ENCODE results near the gene TSPYL1.
"Not testable (repeated sequence)": the region's sequence is repeated elsewhere in the genome, so short reads cannot be mapped to it uniquely, and the experiment has no call there.

TSPYL1 gene

GRCh38 chr6:116298273-116298672 lies 18.5 kb upstream of the TSPYL1 start:
- no peak for DNase-seq (ENCODE audit: low read depth in 2 of 2)

- no peak for DNase-seq (ENCODE audit: low read depth in 2 of 2)
Measured at GRCh38 chr6:116292553-116292952, 12.8 kb upstream of the TSPYL1 start.

GRCh38 chr6:116291701-116292396 lies 12.1 kb upstream of the TSPYL1 start:
- DNase-seq (ENCODE audit: low read depth in 2 of 2) = no peak

- no peak for DNase-seq (ENCODE audit: low read depth in 2 of 2)
Measured at GRCh38 chr6:116290799-116291198, 11.1 kb upstream of the TSPYL1 start.

GRCh38 chr6:116289876-116290275 lies 10.1 kb upstream of the TSPYL1 start:
- DNase-seq (ENCODE audit: low read depth in 2 of 2) = no peak

GRCh38 chr6:116287689-116288282 lies 8.1 kb upstream of the TSPYL1 start:
- no peak for DNase-seq (ENCODE audit: low read depth in 2 of 2)

- no peak for DNase-seq (ENCODE audit: low read depth in 2 of 2)
Measured at GRCh38 chr6:116286773-116287358, 7.1 kb upstream of the TSPYL1 start.

GRCh38 chr6:116284984-116285383 lies 5.3 kb upstream of the TSPYL1 start:
- DNase-seq (ENCODE audit: low read depth in 2 of 2) = not testable (repeated sequence)

GRCh38 chr6:116283191-116283590 lies 3.5 kb upstream of the TSPYL1 start:
- DNase-seq (ENCODE audit: low read depth in 2 of 2) = no peak

- DNase-seq (ENCODE audit: low read depth in 2 of 2) = no peak
Measured at GRCh38 chr6:116282698-116283097, 3.0 kb upstream of the TSPYL1 start.

GRCh38 chr6:116280933-116281316 lies 1.2 kb upstream of the TSPYL1 start:
- DNase-seq (ENCODE audit: low read depth in 2 of 2) = no peak

- no peak for DNase-seq (ENCODE audit: low read depth in 2 of 2)
Measured at GRCh38 chr6:116280161-116280932, 617 bp upstream of the TSPYL1 start.

- no peak for DNase-seq (ENCODE audit: low read depth in 2 of 2)
Measured at GRCh38 chr6:116278854-116279231, 887 bp downstream of the TSPYL1 start.

GRCh38 chr6:116278481-116278829 lies 1.3 kb downstream of the TSPYL1 start:
- no peak for DNase-seq (ENCODE audit: low read depth in 2 of 2)

- DNase-seq (ENCODE audit: low read depth in 2 of 2) = no peak
Measured at GRCh38 chr6:116277124-116277523, 2.6 kb downstream of the TSPYL1 start.

GRCh38 chr6:116271149-116271708 lies 8.5 kb downstream of the TSPYL1 start:
- no peak for DNase-seq (ENCODE audit: low read depth in 2 of 2)

- DNase-seq (ENCODE audit: low read depth in 2 of 2) = no peak
Measured at GRCh38 chr6:116268589-116269293, 11.0 kb downstream of the TSPYL1 start.

GRCh38 chr6:116267836-116268588 lies 11.7 kb downstream of the TSPYL1 start:
- DNase-seq (ENCODE audit: low read depth in 2 of 2) = no peak

GRCh38 chr6:116266803-116267202 lies 12.9 kb downstream of the TSPYL1 start:
- DNase-seq (ENCODE audit: low read depth in 2 of 2) = no peak

GRCh38 chr6:116265041-116265829 lies 14.5 kb downstream of the TSPYL1 start:
- DNase-seq (ENCODE audit: low read depth in 2 of 2) = no peak
